OCI-LY7 (cell line): ENCODE measurements around the gene PPM1L. TPM values are rescaled to one million over a fixed set of nuclear protein-coding genes. Genes with fewer than 3 reads are reported as not detected.

Experiments
- BruUV-seq: library from RNA; stranded (reverse); fragments of 400-500 nt; replicated peaks from 2 replicates; lab custom pipeline; 2021; lab: Mats Ljungman, UMichigan
- CTCF ChIA-PET: fragments of 300-600 bp; sonication (Branson Sonifier 250); formaldehyde crosslinking; loops from one replicate; lab custom pipeline; 2022; ENCODE audit warnings: antibody characterized with exemption; ENCODE audit not compliant: unreplicated experiment; lab: Charles Lee
- POLR2A ChIA-PET: fragments of 300-600 bp; sonication (Branson Sonifier 250); formaldehyde crosslinking; loops from one replicate; lab custom pipeline; 2022; ENCODE audit warnings: antibody characterized with exemption; lab: Charles Lee
- DNase-seq: peaks from one replicate; pipeline ENCODE4 v3.0.0-alpha.2; 2015; ENCODE audit warnings: low spot score
- H2AFZ ChIP-seq: fragments of 200-600 bp; sonication (generic), shearing (Covaris generic); 2 replicates; pipeline ENCODE4 v1.6.1; 2014; ENCODE audit warnings: mild to moderate bottlenecking, antibody characterized with exemption, low read length, moderate library complexity
- H3K27ac ChIP-seq: fragments of 200-600 bp; sonication (generic); 2 replicates; pipeline ENCODE4 v1.5.1; 2014; ENCODE audit warnings: mixed run types, low read depth, mild to moderate bottlenecking, moderate library complexity, low read length, inconsistent platforms; ENCODE audit not compliant: poor library complexity, severe bottlenecking
- H3K36me3 ChIP-seq: fragments of 200-600 bp; sonication (generic); 2 replicates; pipeline ENCODE4 v1.6.1; 2014; ENCODE audit warnings: mild to moderate bottlenecking, antibody characterized with exemption, low read length, moderate library complexity, mixed read lengths; ENCODE audit not compliant: insufficient read depth
- H3K4me1 ChIP-seq: fragments of 200-600 bp; sonication (generic); 2 replicates; pipeline ENCODE4 v1.5.1; 2014; ENCODE audit warnings: mild to moderate bottlenecking, low read length; ENCODE audit not compliant: insufficient read depth, poor library complexity, severe bottlenecking
- H3K4me2 ChIP-seq: fragments of 200-600 bp; sonication (generic); 2 replicates; pipeline ENCODE4 v1.6.1; 2014; ENCODE audit warnings: mild to moderate bottlenecking, low read length
- H3K4me3 ChIP-seq: fragments of 200-600 bp; sonication (generic); 2 replicates; pipeline ENCODE4 v1.5.1; 2014; ENCODE audit warnings: mild to moderate bottlenecking, low read depth, low read length; ENCODE audit not compliant: poor library complexity, severe bottlenecking
- H3K79me2 ChIP-seq: fragments of 200-600 bp; sonication (generic); 2 replicates; pipeline ENCODE4 v1.6.1; 2016; ENCODE audit warnings: low read depth, mild to moderate bottlenecking, low read length, moderate library complexity, mixed read lengths; ENCODE audit not compliant: insufficient read depth
- H3K9me2 ChIP-seq: fragments of 200-600 bp; sonication (generic); 2 replicates; pipeline ENCODE4 v1.6.1; 2016; ENCODE audit warnings: mild to moderate bottlenecking, low read length, mixed read lengths; ENCODE audit not compliant: insufficient read depth
- H3K9me3 ChIP-seq: fragments of 200-600 bp; sonication (generic); 2 replicates; pipeline ENCODE4 v1.6.1; 2014; ENCODE audit warnings: mild to moderate bottlenecking, mixed run types, low read length, mixed read lengths
- H4K20me1 ChIP-seq: fragments of 200-600 bp; sonication (generic); 2 replicates; pipeline ENCODE4 v1.6.1; 2014; ENCODE audit warnings: mild to moderate bottlenecking, antibody characterized with exemption, low read length, moderate library complexity, mixed read lengths; ENCODE audit not compliant: insufficient read depth
- CTCF ChIP-seq: fragments of 200-600 bp; sonication (generic); conservative IDR thresholded peaks from 2 replicates; pipeline ENCODE4 v1.5.1; 2014; ENCODE audit warnings: mild to moderate bottlenecking, antibody characterized with exemption, low read length, moderate library complexity, mixed read lengths
- EZH2phosphoT487 ChIP-seq: fragments of 200-600 bp; sonication (generic); IDR thresholded peaks from 2 replicates; pipeline ENCODE4 v1.6.1; 2018; ENCODE audit warnings: low read depth, borderline replicate concordance, mild to moderate bottlenecking, mixed run types, antibody characterized with exemption, low read length, moderate library complexity, mixed read lengths
- intact Hi-C: fragments of 100-400 bp; cut with micrococcal nuclease; formaldehyde crosslinking; loops from one replicate; pipeline ENCODE4 v1.10.0; 2022; ENCODE audit not compliant: unreplicated experiment
- total RNA-seq, 2 experiments: library from RNA; depleted of rRNA in 1 of 2; stranded (reverse); fragments of >200 nt in 1 of 2; shearing (Covaris generic) in 1 of 2; gene quantifications; 2 replicates each; pipeline ENCODE4 v1.2.3, GENCODE V29; 2014 to 2022

Gene PPM1L
- total RNA-seq, 2 experiments from 2014 or later = 10.3 to 14.7 TPM

- Histone ChIP-seq H3K4me1 (no peaks in the 10 kb centered on the region), H4K20me1 (peaks cover 4% of the 10 kb centered on the region; the same call in 1 of the 2 replicates), H3K36me3 (no peaks in the 10 kb centered on the region), H3K79me2 (no peaks in the 10 kb centered on the region), H2AFZ (no peak overlapping the region), H3K9me2 (no peaks in the 10 kb centered on the region), H3K27ac (no peak overlapping the region), H3K9me3 (no peaks in the 10 kb centered on the region), H3K4me2 (no peak overlapping the region), H3K4me3 (no peak overlapping the region)
- TF ChIP-seq EZH2phosphoT487 = no peak
- no peak for TF ChIP-seq CTCF
- BruUV-seq = no TSS peak
- CTCF ChIA-PET = no interaction called here
- POLR2A ChIA-PET = interaction anchor here (0.9 to 1.4 kb wide), 3 partner anchors 53 to 415 kb away, joined by 3 to 4 read pairs (median 3); no protein-coding TSS in a partner anchor
- intact Hi-C loops = no loop called here
- no peak for DNase-seq
Observed at GRCh38 chr3:160916472-160916871, 160.4 kb downstream of the PPM1L start.

GRCh38 chr3:160919942-160920341, 163.9 kb downstream of the PPM1L start:
- H3K9me3 ChIP-seq = no peaks in the 10 kb centered on the region
- no peak overlapping the region for H3K27ac ChIP-seq
- BruUV-seq = no TSS peak
- no peak for DNase-seq
- no peak overlapping the region for H3K4me2 ChIP-seq
- H3K9me2 ChIP-seq = no peaks in the 10 kb centered on the region
- ChIA-PET CTCF (no interaction called here), POLR2A (interaction anchor here (0.9 kb wide), 1 partner anchor 27 kb away, joined by 3 read pairs; no protein-coding TSS in a partner anchor)
- H3K4me1 ChIP-seq = no peaks in the 10 kb centered on the region
- H3K36me3 ChIP-seq = no peaks in the 10 kb centered on the region
- H3K4me3 ChIP-seq = no peak overlapping the region
- H2AFZ ChIP-seq = no peak overlapping the region
- H3K79me2 ChIP-seq = no peaks in the 10 kb centered on the region
- TF ChIP-seq CTCF (no peak), EZH2phosphoT487 (no peak)
- peaks cover 4% of the 10 kb centered on the region; the same call in 1 of the 2 replicates for H4K20me1 ChIP-seq
- intact Hi-C loops = loop anchor here (2.0 kb wide), 1 partner anchor 355 kb away; no protein-coding TSS in a partner anchor

GRCh38 chr3:160921020-160921635, 165.1 kb downstream of the PPM1L start:
- Histone ChIP-seq H3K27ac (no peak overlapping the region), H3K36me3 (no peaks in the 10 kb centered on the region), H2AFZ (no peak overlapping the region), H3K4me1 (no peaks in the 10 kb centered on the region), H3K4me2 (no peak overlapping the region), H3K79me2 (no peaks in the 10 kb centered on the region), H3K9me2 (no peaks in the 10 kb centered on the region), H3K9me3 (no peaks in the 10 kb centered on the region), H3K4me3 (no peak overlapping the region), H4K20me1 (peaks cover 4% of the 10 kb centered on the region; the same call in 1 of the 2 replicates)
- TF ChIP-seq CTCF (peak; percentile 97), EZH2phosphoT487 (no peak)
- peak; percentile 50 for DNase-seq
- ChIA-PET POLR2A (interaction anchor here (0.7 kb wide), 1 partner anchor 334 kb away, joined by 7 read pairs; no protein-coding TSS in a partner anchor), CTCF (no interaction called here)
- intact Hi-C loops = loop anchor here (2.0 kb wide), 1 partner anchor 354 kb away; no protein-coding TSS in a partner anchor
- BruUV-seq = no TSS peak
